Measurements from ENCODE around the gene SLC2A4RG. TPM values are rescaled to one million over a fixed set of nuclear protein-coding genes. Genes with fewer than 3 reads are reported as not detected.

SLC2A4RG gene
- total and polyA plus RNA-seq, 2 experiments from 2014 or later = 43.9 to 50.4 TPM

GRCh38 chr20:63766695-63767426, 27.3 kb downstream of the SLC2A4RG start:
- no peak for TF ChIP-seq EZH2phosphoT487 (IDR thresholded peaks at IDR 0.05; ENCODE audit: low read depth, severe bottlenecking, unreplicated experiment)
- H3K9me2 ChIP-seq (replicated peaks; ENCODE audit: insufficient read depth) = no peaks in the 10 kb centered on the region
- no peaks in the 10 kb centered on the region for H3K79me2 ChIP-seq
- no peaks in the 10 kb centered on the region for H3K4me1 ChIP-seq (ENCODE audit: insufficient read depth)
- H4K20me1 ChIP-seq (ENCODE audit: insufficient read depth, poor library complexity, severe bottlenecking) = no peaks in the 10 kb centered on the region
- H3K27me3 ChIP-seq = no peaks in the 10 kb centered on the region
- no peak overlapping the region for H3K4me3 ChIP-seq
- no peaks in the 10 kb centered on the region for H3K9me3 ChIP-seq (ENCODE audit: low read depth)
- H3K4me2 ChIP-seq = no peak overlapping the region
- no peak overlapping the region for H3K27ac ChIP-seq
- no peak overlapping the region for H2AFZ ChIP-seq
- 97% methylated on average over 26 of the region's 38 CpGs for WGBS (ENCODE audit: low lambda C conversion rate, missing lambda C conversion rate)
- H3K36me3 ChIP-seq (replicated peaks; ENCODE audit: insufficient read depth, low read depth) = no peaks in the 10 kb centered on the region
- DNase-seq (ENCODE audit: low spot score) = no peak

- H3K4me3 ChIP-seq = no peak overlapping the region
- no peak overlapping the region for H3K27ac ChIP-seq
- TF ChIP-seq EZH2 (IDR thresholded peaks at IDR 0.05; ENCODE audit: borderline replicate concordance) (no peak), EZH2phosphoT487 (IDR thresholded peaks at IDR 0.05; ENCODE audit: low read depth, severe bottlenecking, unreplicated experiment) (no peak), CTCF (IDR thresholded peaks at IDR 0.05; ENCODE audit: poor library complexity) (no peak)
- H3K27me3 ChIP-seq = no peaks in the 10 kb centered on the region
- DNase-seq (ENCODE audit: low spot score) = no peak
- no peak overlapping the region for H3K4me2 ChIP-seq
- H3K36me3 ChIP-seq (replicated peaks; ENCODE audit: insufficient read depth, low read depth) = no peaks in the 10 kb centered on the region
- no peaks in the 10 kb centered on the region for H3K9me2 ChIP-seq (replicated peaks; ENCODE audit: insufficient read depth)
- no peaks in the 10 kb centered on the region for H3K9me3 ChIP-seq (ENCODE audit: low read depth)
- H2AFZ ChIP-seq = no peak overlapping the region
- no peaks in the 10 kb centered on the region for H3K4me1 ChIP-seq (ENCODE audit: insufficient read depth)
- H4K20me1 ChIP-seq (ENCODE audit: insufficient read depth, poor library complexity, severe bottlenecking) = no peaks in the 10 kb centered on the region
- WGBS (ENCODE audit: low lambda C conversion rate, missing lambda C conversion rate) = 87% methylated on average over 16 of the region's 18 CpGs
- H3K79me2 ChIP-seq = no peaks in the 10 kb centered on the region
These were observed 27.9 kb downstream of the SLC2A4RG start for GRCh38 chr20:63767456-63767855.

GRCh38 chr20:63767886-63768285, 28.3 kb downstream of the SLC2A4RG start:
- Histone ChIP-seq H4K20me1 (ENCODE audit: insufficient read depth, poor library complexity, severe bottlenecking) (no peaks in the 10 kb centered on the region), H2AFZ (no peak overlapping the region), H3K36me3 (replicated peaks; ENCODE audit: insufficient read depth, low read depth) (no peaks in the 10 kb centered on the region), H3K4me1 (ENCODE audit: insufficient read depth) (no peaks in the 10 kb centered on the region), H3K9me2 (replicated peaks; ENCODE audit: insufficient read depth) (no peaks in the 10 kb centered on the region), H3K79me2 (no peaks in the 10 kb centered on the region), H3K27ac (no peak overlapping the region), H3K4me2 (no peak overlapping the region), H3K27me3 (no peaks in the 10 kb centered on the region), H3K4me3 (no peak overlapping the region), H3K9me3 (ENCODE audit: low read depth) (no peaks in the 10 kb centered on the region)
- DNase-seq (ENCODE audit: low spot score) = no peak
- TF ChIP-seq CTCF (IDR thresholded peaks at IDR 0.05; ENCODE audit: poor library complexity) (no peak), EZH2phosphoT487 (IDR thresholded peaks at IDR 0.05; ENCODE audit: low read depth, severe bottlenecking, unreplicated experiment) (no peak), EZH2 (IDR thresholded peaks at IDR 0.05; ENCODE audit: borderline replicate concordance) (no peak)
- WGBS (ENCODE audit: low lambda C conversion rate, missing lambda C conversion rate) = 93% methylated on average over 7 of the region's 7 CpGs

- Histone ChIP-seq H3K4me1 (ENCODE audit: insufficient read depth) (no peaks in the 10 kb centered on the region), H3K4me2 (no peak overlapping the region), H3K36me3 (replicated peaks; ENCODE audit: insufficient read depth, low read depth) (no peaks in the 10 kb centered on the region), H2AFZ (no peak overlapping the region), H3K9me2 (replicated peaks; ENCODE audit: insufficient read depth) (no peaks in the 10 kb centered on the region), H3K79me2 (no peaks in the 10 kb centered on the region), H3K27ac (no peak overlapping the region), H3K9me3 (ENCODE audit: low read depth) (no peaks in the 10 kb centered on the region), H4K20me1 (ENCODE audit: insufficient read depth, poor library complexity, severe bottlenecking) (no peaks in the 10 kb centered on the region), H3K27me3 (no peaks in the 10 kb centered on the region), H3K4me3 (no peak overlapping the region)
- 97% methylated on average over 26 of the region's 26 CpGs for WGBS (ENCODE audit: low lambda C conversion rate, missing lambda C conversion rate)
- no peak for TF ChIP-seq EZH2 (IDR thresholded peaks at IDR 0.05; ENCODE audit: borderline replicate concordance)
- TF ChIP-seq EZH2phosphoT487 (IDR thresholded peaks at IDR 0.05; ENCODE audit: low read depth, severe bottlenecking, unreplicated experiment) = no peak
- TF ChIP-seq CTCF (IDR thresholded peaks at IDR 0.05; ENCODE audit: poor library complexity) = no peak
- no peak for DNase-seq (ENCODE audit: low spot score)
These were observed 29.3 kb downstream of the SLC2A4RG start for GRCh38 chr20:63768591-63769515.

Measured in hepatocyte (in vitro differentiated cells).